Retinal pigment epithelial cell (primary cell): ENCODE results near the gene EPHA5.

ENCODE experiments used
- DNase-seq: peaks from one replicate; pipeline ENCODE4 v3.0.0-alpha.2; 2010; ENCODE audit warnings: low read depth
- H3K4me3 ChIP-seq: 2 replicates; pipeline ENCODE4 v1.5.1; 2011; ENCODE audit warnings: mild to moderate bottlenecking, low read length, control low read depth, moderate library complexity
- CTCF ChIP-seq: conservative IDR thresholded peaks from 2 replicates; pipeline ENCODE4 v1.5.1; 2011; ENCODE audit warnings: low read depth, low read length, control low read depth, inconsistent platforms

EPHA5 gene

GRCh38 chr4:65669111-65670019, 924 bp downstream of the EPHA5 start:
- no peak for DNase-seq
- peak overlapping the region; percentile 80 for H3K4me3 ChIP-seq
- no peak for TF ChIP-seq CTCF

DNA sequence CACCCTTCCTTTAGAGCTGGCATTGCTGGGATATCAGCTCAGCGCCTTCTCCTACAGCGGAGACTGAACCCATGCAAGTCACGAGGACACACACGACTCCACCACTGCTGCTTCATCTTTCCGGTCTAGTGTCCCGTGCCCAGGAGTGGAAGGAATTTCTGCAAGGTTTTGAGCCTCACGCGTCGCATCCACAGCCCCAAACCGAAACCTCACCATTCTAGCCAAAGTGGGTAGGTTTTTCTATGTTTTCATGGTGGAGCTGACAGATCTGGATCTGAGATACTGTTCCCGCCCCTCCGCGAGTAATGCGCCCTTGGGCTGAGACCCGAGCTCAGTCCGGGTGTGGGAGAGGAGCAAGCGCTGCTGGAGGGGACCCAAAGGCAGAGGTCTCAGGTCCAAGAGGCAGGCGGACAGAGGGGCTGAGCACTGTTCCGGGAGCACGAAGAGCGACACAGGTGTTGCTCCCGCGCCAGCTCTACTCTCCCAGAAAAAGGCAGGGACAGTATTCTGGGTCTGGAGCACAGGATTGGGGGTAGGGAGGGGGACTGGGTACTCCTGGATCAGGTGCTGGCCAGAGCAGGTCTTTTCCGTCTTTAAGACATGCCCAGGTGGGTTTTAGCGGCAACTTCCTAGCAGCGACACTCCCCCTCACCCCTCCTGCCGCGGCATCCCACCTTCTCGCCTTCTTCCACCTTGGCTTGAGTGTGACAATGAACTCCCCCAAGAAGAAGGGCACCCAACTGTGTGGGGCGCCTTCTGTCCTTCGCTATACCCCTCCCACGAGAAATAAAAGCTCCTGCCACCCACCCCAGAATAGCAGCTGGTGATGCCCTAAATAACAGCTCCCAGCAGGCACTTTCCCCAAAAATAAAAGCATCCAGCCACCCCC, 1.8 kb downstream of the EPHA5 start:
- H3K4me3 ChIP-seq = peak overlapping the region; percentile 80
- no peak for DNase-seq
- TF ChIP-seq CTCF = no peak

GRCh38 chr4:65667506-65668041, 2.7 kb downstream of the EPHA5 start:
- H3K4me3 ChIP-seq = peak overlapping the region; percentile 80
- DNase-seq = no peak
- no peak for TF ChIP-seq CTCF

DNA sequence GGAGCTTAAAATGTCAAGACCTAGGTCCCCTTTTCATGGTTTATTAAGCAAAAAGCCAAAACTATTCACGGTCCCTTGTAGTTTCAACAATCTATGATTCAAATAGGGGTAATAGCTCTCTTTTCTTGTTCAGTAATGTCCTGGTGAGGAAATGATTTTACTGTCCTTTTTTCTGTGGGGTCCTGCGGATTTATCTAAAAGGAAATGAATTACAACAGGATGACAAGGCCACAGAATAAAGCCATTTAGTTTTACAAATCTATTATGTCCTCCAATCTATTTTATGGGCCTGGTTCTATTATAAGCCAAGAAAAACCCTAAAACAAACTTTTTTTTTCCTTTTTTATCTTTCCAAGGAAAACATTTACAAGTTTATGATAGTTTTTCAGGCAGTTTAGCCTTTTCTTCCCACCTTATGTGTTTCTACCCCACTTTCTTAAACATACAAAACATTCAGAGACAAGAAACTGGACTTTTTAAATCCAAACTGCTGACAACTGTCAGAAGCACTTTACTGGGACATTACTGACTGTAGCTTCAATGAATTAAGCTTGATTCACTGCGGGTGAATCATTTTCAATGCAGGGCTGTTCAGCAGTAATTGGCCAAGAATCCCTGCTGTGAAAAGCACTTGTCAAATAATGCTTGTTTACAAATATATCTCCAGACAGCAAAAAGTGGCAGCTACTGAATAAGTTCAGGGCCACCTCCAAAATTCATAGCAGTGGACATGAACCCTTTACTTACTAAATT, 4.3 kb downstream of the EPHA5 start:
- TF ChIP-seq CTCF = no peak
- DNase-seq = no peak
- no peak overlapping the region for H3K4me3 ChIP-seq

GRCh38 chr4:65661471-65661870, 8.8 kb downstream of the EPHA5 start:
- H3K4me3 ChIP-seq = no peak overlapping the region
- no peak for DNase-seq
- TF ChIP-seq CTCF = no peak

DNA sequence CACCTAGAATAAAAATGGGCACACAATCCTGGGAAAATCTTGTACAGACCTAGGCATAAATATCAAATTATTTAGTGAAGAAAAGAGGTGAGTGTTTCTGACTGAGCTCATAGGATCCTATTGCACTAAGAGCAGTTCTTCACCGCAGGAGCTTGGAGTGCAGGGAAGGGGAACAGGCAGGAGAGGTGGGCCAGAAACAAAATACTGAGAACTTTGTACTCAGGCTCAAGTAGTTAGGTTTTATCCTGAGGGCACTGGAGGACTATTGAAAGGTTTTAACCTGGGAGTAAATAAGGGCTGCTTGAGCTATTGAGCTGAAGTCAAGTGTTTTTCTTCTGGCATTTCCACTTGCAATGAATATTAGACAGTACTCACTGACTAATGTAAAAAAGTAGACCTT, 12.2 kb downstream of the EPHA5 start:
- no peak for DNase-seq
- H3K4me3 ChIP-seq = no peak overlapping the region
- TF ChIP-seq CTCF = no peak
